Neural cell (in vitro differentiated cells): ENCODE results near the gene EEF1A1. TPM values are rescaled to one million over a fixed set of nuclear protein-coding genes. Genes with fewer than 3 reads are reported as not detected.

Experiments
- H2AFZ ChIP-seq: fragments of 200-600, 300-800 bp; sonication (generic), shearing (Covaris generic); 2 replicates; pipeline ENCODE4 v1.6.0; 2014; ENCODE audit warnings: low read depth, mild to moderate bottlenecking, antibody characterized with exemption, low read length, moderate library complexity
- H3F3A ChIP-seq: fragments of 200-600 bp; shearing (Covaris generic); 2 replicates; pipeline ENCODE4 v1.6.1; 2016; ENCODE audit warnings: mild to moderate bottlenecking, moderate library complexity, mixed read lengths, antibody characterized with exemption, low read length; ENCODE audit not compliant: insufficient read depth, poor library complexity, severe bottlenecking
- H3K27ac ChIP-seq: fragments of 200-600, 300-800 bp; sonication (generic), shearing (Covaris generic); 2 replicates; pipeline ENCODE4 v1.5.1; 2014; ENCODE audit warnings: mild to moderate bottlenecking, low read length, moderate library complexity
- H3K27me3 ChIP-seq: fragments of 300-800, 200-600 bp; sonication (generic), shearing (Covaris generic); 2 replicates; pipeline ENCODE4 v1.6.0; 2014; ENCODE audit warnings: mild to moderate bottlenecking, low read depth, low read length, moderate library complexity; ENCODE audit not compliant: insufficient read depth
- H3K36me3 ChIP-seq: fragments of 300-800, 200-600 bp; sonication (generic), shearing (Covaris generic); 2 replicates; pipeline ENCODE4 v1.5.1; 2014; ENCODE audit warnings: mild to moderate bottlenecking, antibody characterized with exemption, low read length, moderate library complexity; ENCODE audit not compliant: insufficient read depth
- H3K4me2 ChIP-seq: fragments of 300-800, 200-600 bp; sonication (generic), shearing (Covaris generic); 2 replicates; pipeline ENCODE4 v1.6.0; 2014; ENCODE audit warnings: mild to moderate bottlenecking, low read length
- H3K4me3 ChIP-seq: fragments of 300-800, 200-600 bp; sonication (generic), shearing (Covaris generic); 2 replicates; pipeline ENCODE4 v1.5.1; 2014; ENCODE audit warnings: mild to moderate bottlenecking, low read length, moderate library complexity
- H3K79me2 ChIP-seq: fragments of 200-600 bp; shearing (Covaris generic); replicated peaks from 2 replicates; pipeline ENCODE4 v1.6.0; 2014; ENCODE audit warnings: mild to moderate bottlenecking, low read length, moderate library complexity; ENCODE audit not compliant: insufficient read depth
- H3K9ac ChIP-seq: fragments of 300-800, 200-600 bp; sonication (generic), shearing (Covaris generic); 2 replicates; pipeline ENCODE4 v1.6.1; 2016; ENCODE audit warnings: mild to moderate bottlenecking, low read length, mixed read lengths
- H3K9me2 ChIP-seq: fragments of 200-600 bp; shearing (Covaris generic); 2 replicates; pipeline ENCODE4 v1.6.1; 2016; ENCODE audit warnings: mild to moderate bottlenecking, low read length, mixed read lengths; ENCODE audit not compliant: insufficient read depth
- H3K9me3 ChIP-seq: fragments of 200-600, 300-800 bp; sonication (generic), shearing (Covaris generic); 2 replicates; pipeline ENCODE4 v1.6.1; 2016; ENCODE audit warnings: mild to moderate bottlenecking, mixed run types, low read length, moderate library complexity, mixed read lengths
- H4K20me1 ChIP-seq: fragments of 200-600 bp; shearing (Covaris generic); 2 replicates; pipeline ENCODE4 v1.6.1; 2016; ENCODE audit warnings: mild to moderate bottlenecking, mixed run types; ENCODE audit not compliant: insufficient read depth
- CTCF ChIP-seq: fragments of 450-650 bp; IDR thresholded peaks from 2 replicates; pipeline ENCODE4 v1.5.1; 2014; ENCODE audit warnings: antibody characterized with exemption, mild to moderate bottlenecking, moderate library complexity; ENCODE audit not compliant: poor library complexity, severe bottlenecking
- EP300 ChIP-seq: fragments of 450-650 bp; conservative IDR thresholded peaks from 2 replicates; pipeline ENCODE4 v1.6.1; 2014; ENCODE audit warnings: antibody characterized with exemption, mild to moderate bottlenecking, moderate library complexity; ENCODE audit not compliant: poor library complexity, severe bottlenecking
- EZH2 ChIP-seq: fragments of 200-600, 300-800 bp; shearing (Covaris generic), sonication (generic); IDR thresholded peaks from 2 replicates; pipeline ENCODE4 v1.6.1; 2014; ENCODE audit warnings: antibody characterized with exemption, low read length, borderline replicate concordance, mild to moderate bottlenecking; ENCODE audit not compliant: insufficient read depth, poor library complexity, severe bottlenecking
- MXI1 ChIP-seq: fragments of 450-650 bp; conservative IDR thresholded peaks from 2 replicates; pipeline ENCODE4 v1.6.1; 2014; ENCODE audit warnings: antibody characterized with exemption, mild to moderate bottlenecking; ENCODE audit not compliant: poor library complexity, severe bottlenecking
- POLR2AphosphoS5 ChIP-seq: IDR thresholded peaks from 2 replicates; pipeline ENCODE4 v1.6.1; 2012
- RAD21 ChIP-seq: fragments of 450-650 bp; conservative IDR thresholded peaks from 2 replicates; pipeline ENCODE4 v1.6.1; 2014; ENCODE audit warnings: antibody characterized with exemption, mild to moderate bottlenecking, moderate library complexity
- REST ChIP-seq: IDR thresholded peaks from 2 replicates; pipeline ENCODE4 v1.6.1; 2012; ENCODE audit warnings: borderline replicate concordance
- SMC3 ChIP-seq: fragments of 450-650 bp; conservative IDR thresholded peaks from 2 replicates; pipeline ENCODE4 v1.6.1; 2014; ENCODE audit warnings: antibody characterized with exemption, mild to moderate bottlenecking, moderate library complexity; ENCODE audit not compliant: poor library complexity
- TAF1 ChIP-seq: IDR thresholded peaks from 2 replicates; pipeline ENCODE4 v1.6.1; 2012; ENCODE audit warnings: low read depth
- polyA plus RNA-seq: library from polyadenylated mRNA; depleted of rRNA; stranded (reverse); fragments of >200 nt; gene quantifications from 2 replicates; pipeline ENCODE4 v1.2.3, GENCODE V29; 2014

The EEF1A1 gene
- polyA plus RNA-seq, 1 donor from 2014 or later, result 10,705 TPM

DNA sequence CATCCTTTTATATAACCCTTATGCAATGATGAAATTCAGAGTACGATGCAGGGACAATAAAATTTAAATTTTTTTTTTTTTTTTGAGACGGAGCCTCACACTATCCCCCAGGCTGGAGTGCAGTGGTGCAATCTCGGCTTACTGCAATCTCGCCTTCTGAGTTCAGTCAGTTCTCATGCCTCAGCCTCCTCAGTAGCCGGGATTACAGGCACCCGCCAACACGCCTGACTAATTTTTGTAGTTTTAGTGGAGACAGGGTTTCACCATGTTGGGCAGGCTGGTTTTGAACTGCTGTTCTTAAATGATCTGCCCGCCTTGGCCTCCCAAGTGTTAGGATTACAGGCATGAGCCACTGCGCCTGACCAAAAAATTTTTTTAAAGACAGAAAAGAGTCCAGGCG is 44.1 kb downstream of the EEF1A1 start:
- no peak overlapping the region for H2AFZ ChIP-seq
- no peaks in the 10 kb centered on the region for H3F3A ChIP-seq
- TF ChIP-seq SMC3 (no peak), TAF1 (no peak), MXI1 (no peak), CTCF (no peak), RAD21 (no peak), EP300 (no peak), POLR2AphosphoS5 (no peak), REST (no peak), EZH2 (no peak)
- no peaks in the 10 kb centered on the region for H3K9me3 ChIP-seq
- no peaks in the 10 kb centered on the region for H4K20me1 ChIP-seq
- no peaks in the 10 kb centered on the region for H3K9me2 ChIP-seq
- H3K4me2 ChIP-seq, result no peak overlapping the region
- H3K27me3 ChIP-seq, result no peaks in the 10 kb centered on the region
- H3K36me3 ChIP-seq, result no peaks in the 10 kb centered on the region
- no peak overlapping the region for H3K4me3 ChIP-seq
- no peak overlapping the region for H3K27ac ChIP-seq
- H3K9ac ChIP-seq, result no peak overlapping the region
- no peaks in the 10 kb centered on the region for H3K79me2 ChIP-seq

- H3K27me3 ChIP-seq, result no peaks in the 10 kb centered on the region
- no peak overlapping the region for H3K4me2 ChIP-seq
- H3K9me2 ChIP-seq, result no peaks in the 10 kb centered on the region
- no peaks in the 10 kb centered on the region for H3K36me3 ChIP-seq
- no peaks in the 10 kb centered on the region for H4K20me1 ChIP-seq
- no peak for TF ChIP-seq TAF1
- TF ChIP-seq SMC3, result no peak
- no peak for TF ChIP-seq EZH2
- no peak for TF ChIP-seq MXI1
- no peak for TF ChIP-seq RAD21
- no peak for TF ChIP-seq EP300
- TF ChIP-seq REST, result no peak
- TF ChIP-seq POLR2AphosphoS5, result no peak
- TF ChIP-seq CTCF, result no peak
- H3F3A ChIP-seq, result no peaks in the 10 kb centered on the region
- H2AFZ ChIP-seq, result no peak overlapping the region
- H3K4me3 ChIP-seq, result no peak overlapping the region
- H3K27ac ChIP-seq, result no peak overlapping the region
- H3K9ac ChIP-seq, result no peak overlapping the region
- H3K9me3 ChIP-seq, result no peaks in the 10 kb centered on the region
- no peaks in the 10 kb centered on the region for H3K79me2 ChIP-seq
These were observed 49.0 kb downstream of the EEF1A1 start for GRCh38 chr6:73471686-73472290.
